H1 (cell line): ENCODE measurements around the gene SCYL1. TPM values are rescaled to one million over a fixed set of nuclear protein-coding genes. Genes with fewer than 3 reads are reported as not detected.

Experiments used
- CTCF ChIA-PET: fragments of 300-600 bp; sonication (Branson Sonifier 250); formaldehyde crosslinking; loops from one replicate; lab custom pipeline; 2021; ENCODE audit not compliant: partially characterized antibody; lab: Charles Lee
- POLR2A ChIA-PET: fragments of 300-600 bp; sonication (Branson Sonifier 250); formaldehyde crosslinking; loops from one replicate; lab custom pipeline; 2021; ENCODE audit warnings: inconsistent platforms; ENCODE audit not compliant: partially characterized antibody; lab: Charles Lee
- DNase-seq, 2 experiments: peaks; one replicate each; pipeline versions ENCODE4 v3.0.0 to v3.0.0-alpha.2; 2010 to 2022; ENCODE audit warnings: low spot score in 2 of 2, low read depth in 1 of 2, mixed read lengths in 1 of 2
- FAIRE-seq: peaks from 2 replicates; lab custom pipeline; 2011; peaks lifted over from hg19 to GRCh38; lab: Jason Lieb, UNC
- H2AFZ ChIP-seq: 2 replicates; pipeline ENCODE4 v1.8.1; 2012; ENCODE audit warnings: low read length, inconsistent platforms
- H2AK5ac ChIP-seq: 2 replicates; pipeline ENCODE4 v1.6.1; 2013; ENCODE audit warnings: low read depth, low read length
- H2BK120ac ChIP-seq: replicated peaks from 2 replicates; pipeline ENCODE3; 2013; ENCODE audit warnings: low read depth, low read length, inconsistent platforms
- H2BK12ac ChIP-seq: 2 replicates; pipeline ENCODE4 v1.6.1; 2013; ENCODE audit warnings: low read depth, low read length
- H2BK15ac ChIP-seq: 2 replicates; pipeline ENCODE4 v1.6.1; 2013; ENCODE audit warnings: low read length
- H2BK20ac ChIP-seq: 2 replicates; pipeline ENCODE4 v1.6.1; 2013; ENCODE audit warnings: low read length
- H2BK5ac ChIP-seq: 2 replicates; pipeline ENCODE4 v1.6.1; 2013; ENCODE audit warnings: low read depth, low read length
- H3K14ac ChIP-seq: 2 replicates; pipeline ENCODE4 v1.6.1; 2013; ENCODE audit warnings: inconsistent platforms; ENCODE audit not compliant: insufficient read length
- H3K18ac ChIP-seq: 2 replicates; pipeline ENCODE4 v1.6.1; 2013; ENCODE audit warnings: low read length; ENCODE audit errors: extremely low read depth
- H3K23ac ChIP-seq: 2 replicates; pipeline ENCODE4 v1.6.1; 2013; ENCODE audit warnings: inconsistent platforms; ENCODE audit not compliant: insufficient read length
- H3K23me2 ChIP-seq: 2 replicates; pipeline ENCODE4 v1.6.1; 2013; ENCODE audit warnings: low read depth, low read length
- H3K27ac ChIP-seq: 2 replicates; pipeline ENCODE4 v1.6.1; 2011; ENCODE audit warnings: low read depth, low read length, inconsistent platforms
- H3K27me3 ChIP-seq, 4 experiments: replicated peaks in 1 of 4; 1 replicate in 1 of 4; 2 replicates in 3 of 4; pipeline versions ENCODE4 v1.6.1 to v1.8.1; 2011 to 2013; ENCODE audit warnings: low read length in 3 of 4, mild to moderate bottlenecking in 3 of 4, inconsistent platforms in 2 of 4, mixed read lengths in 2 of 4, moderate library complexity in 1 of 4; ENCODE audit not compliant: control insufficient read depth in 3 of 4, insufficient read depth in 3 of 4; ENCODE audit errors: extremely low read depth in 1 of 4
- H3K36me3 ChIP-seq, 4 experiments: 2 replicates each; pipeline versions ENCODE4 v1.6.1 to v1.8.1; 2011 to 2013; ENCODE audit warnings: mild to moderate bottlenecking in 4 of 4, low read length in 3 of 4, moderate library complexity in 2 of 4, control low read depth in 1 of 4, inconsistent platforms in 1 of 4; ENCODE audit not compliant: insufficient read depth in 4 of 4, control insufficient read depth in 2 of 4
- H3K4ac ChIP-seq: replicated peaks from 2 replicates; pipeline ENCODE3; 2013; ENCODE audit warnings: low read length, low read depth, mixed read lengths, inconsistent platforms; ENCODE audit not compliant: insufficient read length
- H3K4me1 ChIP-seq, 4 experiments: replicated peaks in 1 of 4; 1 replicate in 1 of 4; 2 replicates in 3 of 4; pipeline versions ENCODE4 v1.6.1 to v1.8.1; 2011 to 2013; ENCODE audit warnings: low read length in 3 of 4, inconsistent platforms in 2 of 4, mixed read lengths in 1 of 4; ENCODE audit not compliant: insufficient read depth in 4 of 4, control insufficient read depth in 3 of 4
- H3K4me2 ChIP-seq, 2 experiments: 2 replicates each; pipeline versions ENCODE4 v1.6.1 to v1.8.1; 2011 to 2013; ENCODE audit warnings: low read depth in 2 of 2, low read length in 2 of 2, control low read depth in 1 of 2, inconsistent platforms in 1 of 2, mild to moderate bottlenecking in 1 of 2; ENCODE audit not compliant: insufficient read depth in 1 of 2
- H3K4me3 ChIP-seq, 4 experiments: fragments of 200-600, 300-600 bp in 1 of 4; sonication (generic), shearing (Covaris generic), sonication (Bioruptor Twin) in 1 of 4; 2 replicates each; pipeline versions ENCODE4 v1.5.1 to v1.8.1; 2011 to 2016; ENCODE audit warnings: low read length in 4 of 4, low read depth in 3 of 4, control low read depth in 2 of 4, inconsistent platforms in 2 of 4, mild to moderate bottlenecking in 2 of 4, mixed read lengths in 1 of 4, moderate library complexity in 1 of 4; ENCODE audit not compliant: insufficient read depth in 2 of 4; ENCODE audit errors: extremely low read depth in 1 of 4
- H3K56ac ChIP-seq: replicated peaks from 2 replicates; pipeline ENCODE3; 2013; ENCODE audit warnings: low read depth, mild to moderate bottlenecking, mixed read lengths, low read length, inconsistent platforms; ENCODE audit not compliant: insufficient read length
- H3K79me1 ChIP-seq: 2 replicates; pipeline ENCODE4 v1.6.1; 2013; ENCODE audit warnings: low read depth, low read length, control low read depth
- H3K79me2 ChIP-seq, 2 experiments: 2 replicates each; pipeline versions ENCODE4 v1.6.1 to v1.8.1; 2012 to 2013; ENCODE audit warnings: low read length in 2 of 2, mild to moderate bottlenecking in 2 of 2, inconsistent platforms in 1 of 2; ENCODE audit not compliant: insufficient read depth in 2 of 2, control insufficient read depth in 1 of 2
- H3K9ac ChIP-seq, 4 experiments: replicated peaks in 1 of 4; 1 replicate in 1 of 4; 2 replicates in 3 of 4; pipeline versions ENCODE4 v1.6.1 to v1.8.1; 2011 to 2013; ENCODE audit warnings: low read depth in 3 of 4, low read length in 3 of 4, control low read depth in 2 of 4, mild to moderate bottlenecking in 2 of 4, moderate library complexity in 2 of 4, inconsistent platforms in 1 of 4; ENCODE audit errors: extremely low read depth in 1 of 4
- H3K9me3 ChIP-seq, 2 experiments: 2 replicates each; pipeline versions ENCODE4 v1.6.1 to v1.8.1; 2012 to 2013; ENCODE audit warnings: mild to moderate bottlenecking in 2 of 2, moderate library complexity in 2 of 2, control low read depth in 1 of 2, inconsistent platforms in 1 of 2, low read depth in 1 of 2, low read length in 1 of 2, mixed read lengths in 1 of 2; ENCODE audit not compliant: insufficient read depth in 2 of 2
- H4K20me1 ChIP-seq, 2 experiments: replicated peaks in 1 of 2; 2 replicates each; pipeline versions ENCODE3 to v1.8.1; 2011 to 2013; ENCODE audit warnings: inconsistent platforms in 2 of 2, low read length in 2 of 2, mild to moderate bottlenecking in 1 of 2; ENCODE audit not compliant: insufficient read depth in 2 of 2, control insufficient read depth in 1 of 2
- H4K5ac ChIP-seq: 2 replicates; pipeline ENCODE4 v1.6.1; 2013; ENCODE audit warnings: low read length, low read depth, mixed read lengths, inconsistent platforms; ENCODE audit not compliant: insufficient read length
- H4K8ac ChIP-seq: 2 replicates; pipeline ENCODE4 v1.8.0; 2013; ENCODE audit warnings: mild to moderate bottlenecking, moderate library complexity, low read length, inconsistent platforms; ENCODE audit not compliant: insufficient read depth; ENCODE audit errors: extremely low read depth
- H4K91ac ChIP-seq: replicated peaks from 2 replicates; pipeline ENCODE3; 2013; ENCODE audit warnings: low read length, mixed read lengths, inconsistent platforms; ENCODE audit not compliant: insufficient read length
- ATF2 ChIP-seq: IDR thresholded peaks from 2 replicates; pipeline ENCODE4 v1.6.1; 2012; ENCODE audit warnings: low read length, inconsistent platforms
- CBX8 ChIP-seq: fragments of 300-800, 300-1000 bp; sonication (generic); IDR thresholded peaks from 2 replicates; pipeline ENCODE4 v1.7.1; 2016; ENCODE audit warnings: low read depth, low read length, borderline replicate concordance
- KDM5A ChIP-seq: fragments of 200-600 bp; IDR thresholded peaks from 2 replicates; pipeline ENCODE4 v1.7.1; 2012; ENCODE audit warnings: mild to moderate bottlenecking, low read length, inconsistent platforms, mixed read lengths
- POU5F1 ChIP-seq: IDR thresholded peaks from 2 replicates; pipeline ENCODE4 v1.6.1; 2011; ENCODE audit warnings: low read depth, mild to moderate bottlenecking, low read length, moderate library complexity
- RNF2 ChIP-seq: fragments of 200-900, 300-1000 bp; sonication (generic); IDR thresholded peaks from 2 replicates; pipeline ENCODE4 v1.7.1; 2016; ENCODE audit warnings: borderline replicate concordance, low read depth, mild to moderate bottlenecking, antibody characterized with exemption, low read length; ENCODE audit not compliant: poor library complexity, severe bottlenecking; ENCODE audit errors: missing control alignments
- RXRA ChIP-seq: IDR thresholded peaks from 2 replicates; pipeline ENCODE4 v1.6.1; 2011; ENCODE audit warnings: low read depth, mild to moderate bottlenecking, low read length, moderate library complexity; ENCODE audit not compliant: insufficient read depth
- SIX5 ChIP-seq: IDR thresholded peaks from 2 replicates; pipeline ENCODE4 v1.6.1; 2011; ENCODE audit warnings: mild to moderate bottlenecking, low read depth, low read length
- YY1 ChIP-seq: IDR thresholded peaks from 2 replicates; pipeline ENCODE4 v1.6.1; 2011; ENCODE audit warnings: low read depth, mild to moderate bottlenecking, low read length
- WGBS, 2 experiments: shearing (Covaris generic) in 1 of 2; methylation state at CpG; one replicate each; pipeline versions ENCODE4 v1.1.6 to v1.1.7; 2013 to 2015; ENCODE audit warnings: low lambda C conversion rate in 2 of 2, mixed read lengths in 2 of 2, inconsistent platforms in 1 of 2, low coverage in 1 of 2, missing lambda C conversion rate in 1 of 2; ENCODE audit not compliant: insufficient replicate concordance in 2 of 2, insufficient coverage in 1 of 2, insufficient read length in 1 of 2; ENCODE audit errors: extremely low coverage in 1 of 2, missing lambda C conversion rate in 1 of 2; 5-methylcytosine and 5-hydroxymethylcytosine counted together
- polyA plus RNA-seq, 7 experiments: library from polyadenylated mRNA; depleted of rRNA in 3 of 7; stranded (reverse) in 5 of 7; unstranded in 2 of 7; fragments of >200 nt in 5 of 7; fragments of 200-250 nt in 2 of 7; gene quantifications; 1 replicate in 5 of 7; 2 replicates in 1 of 7; 4 replicates in 1 of 7; pipeline versions ENCODE4 v1.2.1 to v1.2.3, GENCODE V29; 2011 to 2013; ENCODE audit warnings: missing spikeins in 2 of 7, mixed read lengths in 2 of 7
- total RNA-seq: library from RNA; stranded (reverse); fragmentation: NEBNext Ultra II Directional; extraction: Animal tissue kit (Norgen Biotek cat#: 25700); gene quantifications from 2 replicates; pipeline ENCODE4 v1.2.1, GENCODE V29; 2021
- TF ChIP-seq, protein P1 (sequence below): IDR thresholded peaks from 2 replicates; pipeline ENCODE4 v1.6.1; 2011; ENCODE audit warnings: low read length, improper control_type of control experiment

SCYL1 gene
- total and polyA plus RNA-seq, 2 of the 8 experiments (the other 6 are each of a cell fraction or from before 2014, with no cell fraction given) = 59.8 to 77.7 TPM

DNA sequence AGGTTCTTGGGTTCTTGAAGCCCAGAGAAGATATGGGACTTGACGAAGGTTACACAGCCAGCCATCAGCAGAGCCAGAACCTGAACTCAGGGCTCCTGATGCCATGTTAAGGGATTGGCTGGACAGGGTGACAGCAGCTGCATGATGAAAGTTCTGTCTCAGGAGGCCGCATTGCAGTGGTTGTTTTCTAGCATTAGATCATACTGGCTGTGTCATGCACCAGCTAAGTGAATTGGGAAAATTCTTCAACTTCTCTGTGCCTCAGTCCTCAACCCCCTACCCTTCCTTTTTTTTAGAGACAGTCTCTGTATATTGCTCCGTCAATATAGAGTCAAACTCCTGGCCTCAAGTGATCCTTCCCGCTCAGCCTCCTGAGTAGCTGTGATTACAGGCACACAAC, 38.7 kb downstream of the SCYL1 start:
- Histone ChIP-seq H3K27ac (no peak overlapping the region), H3K4me3 (no peak overlapping the region), H2BK120ac (no peak overlapping the region), H3K27me3 (peaks cover 0 to 11% (median 7%) of the 10 kb centered on the region in 4 experiments; a peak in 5 of 7 replicates), H3K56ac (no peak overlapping the region), H4K8ac (no peak overlapping the region; the same call in 1 of the 2 replicates), H3K36me3 (no peaks in the 10 kb centered on the region), H2BK15ac (no peak overlapping the region), H2AFZ (no peak overlapping the region), H3K9me3 (no peaks in the 10 kb centered on the region), H3K4me1 (peaks cover 0 to 22% (median 20%) of the 10 kb centered on the region in 4 experiments; a peak in 6 of 7 replicates)
- 91% methylated on average over 4 of the region's 4 CpGs; no CpG with 5 or more reads in 1 of the 2 experiments for WGBS, 2 experiments
- no peak for TF ChIP-seq RNF2
- TF ChIP-seq YY1 = no peak
- TF ChIP-seq CBX8 = no peak
- TF ChIP-seq KDM5A = no peak
- TF ChIP-seq ATF2 = no peak
- TF ChIP-seq RXRA = no peak
- no peak for TF ChIP-seq SIX5
- TF ChIP-seq POU5F1 = no peak
- TF ChIP-seq, protein P1, sequence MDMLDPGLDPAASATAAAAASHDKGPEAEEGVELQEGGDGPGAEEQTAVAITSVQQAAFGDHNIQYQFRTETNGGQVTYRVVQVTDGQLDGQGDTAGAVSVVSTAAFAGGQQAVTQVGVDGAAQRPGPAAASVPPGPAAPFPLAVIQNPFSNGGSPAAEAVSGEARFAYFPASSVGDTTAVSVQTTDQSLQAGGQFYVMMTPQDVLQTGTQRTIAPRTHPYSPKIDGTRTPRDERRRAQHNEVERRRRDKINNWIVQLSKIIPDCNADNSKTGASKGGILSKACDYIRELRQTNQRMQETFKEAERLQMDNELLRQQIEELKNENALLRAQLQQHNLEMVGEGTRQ = no peak
- TF ChIP-seq, all 59 proteins: peak for 0
- Histone ChIP-seq H3K4me2 (no peak overlapping the region), H3K14ac (no peak overlapping the region), H4K91ac (no peak overlapping the region), H2BK12ac (no peak overlapping the region), H3K23ac (no peak overlapping the region), H3K23me2 (peaks cover 2% of the 10 kb centered on the region; the same call in 1 of the 2 replicates), H3K18ac (no peak overlapping the region), H4K5ac (no peak overlapping the region), H3K4ac (no peak overlapping the region), H2BK5ac (no peak overlapping the region), H3K79me2 (no peaks in the 10 kb centered on the region), H2AK5ac (peak overlapping the region; percentile 86; the same call in 1 of the 2 replicates), H4K20me1 (peaks cover 0 to 2% of the 10 kb centered on the region in 2 experiments), H2BK20ac (no peak overlapping the region), H3K79me1 (no peaks in the 10 kb centered on the region; the same call in 1 of the 2 replicates), H3K9ac (no peak overlapping the region)
- ChIA-PET CTCF (interaction anchor here (3.5 to 16.3 kb wide), 4 partner anchors 8 to 19 kb away, joined by 11 to 284 read pairs (median 51); partner anchors contain the start of genes EHBP1L1, FAM89B and ZNRD2), POLR2A (interaction anchor here (1.4 to 1.6 kb wide), 2 partner anchors 18 to 64 kb away, joined by 4 read pairs; no protein-coding TSS in a partner anchor)
- no peak for DNase-seq
- no peak for FAIRE-seq
